NCI-H526 (cell line): Measurements from ENCODE around the gene RAPGEFL1.
"Not testable (repeated sequence)": the region's sequence is repeated elsewhere in the genome, so short reads cannot be mapped to it uniquely, and the experiment has no call there.

Source experiments
- DNase-seq, 2 experiments: peaks; one replicate each; lab custom pipeline; 2025; lab: John Stamatoyannopoulos, UW

RAPGEFL1 gene, protein sequence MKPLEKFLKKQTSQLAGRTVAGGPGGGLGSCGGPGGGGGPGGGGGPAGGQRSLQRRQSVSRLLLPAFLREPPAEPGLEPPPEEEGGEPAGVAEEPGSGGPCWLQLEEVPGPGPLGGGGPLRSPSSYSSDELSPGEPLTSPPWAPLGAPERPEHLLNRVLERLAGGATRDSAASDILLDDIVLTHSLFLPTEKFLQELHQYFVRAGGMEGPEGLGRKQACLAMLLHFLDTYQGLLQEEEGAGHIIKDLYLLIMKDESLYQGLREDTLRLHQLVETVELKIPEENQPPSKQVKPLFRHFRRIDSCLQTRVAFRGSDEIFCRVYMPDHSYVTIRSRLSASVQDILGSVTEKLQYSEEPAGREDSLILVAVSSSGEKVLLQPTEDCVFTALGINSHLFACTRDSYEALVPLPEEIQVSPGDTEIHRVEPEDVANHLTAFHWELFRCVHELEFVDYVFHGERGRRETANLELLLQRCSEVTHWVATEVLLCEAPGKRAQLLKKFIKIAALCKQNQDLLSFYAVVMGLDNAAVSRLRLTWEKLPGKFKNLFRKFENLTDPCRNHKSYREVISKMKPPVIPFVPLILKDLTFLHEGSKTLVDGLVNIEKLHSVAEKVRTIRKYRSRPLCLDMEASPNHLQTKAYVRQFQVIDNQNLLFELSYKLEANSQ

DNA sequence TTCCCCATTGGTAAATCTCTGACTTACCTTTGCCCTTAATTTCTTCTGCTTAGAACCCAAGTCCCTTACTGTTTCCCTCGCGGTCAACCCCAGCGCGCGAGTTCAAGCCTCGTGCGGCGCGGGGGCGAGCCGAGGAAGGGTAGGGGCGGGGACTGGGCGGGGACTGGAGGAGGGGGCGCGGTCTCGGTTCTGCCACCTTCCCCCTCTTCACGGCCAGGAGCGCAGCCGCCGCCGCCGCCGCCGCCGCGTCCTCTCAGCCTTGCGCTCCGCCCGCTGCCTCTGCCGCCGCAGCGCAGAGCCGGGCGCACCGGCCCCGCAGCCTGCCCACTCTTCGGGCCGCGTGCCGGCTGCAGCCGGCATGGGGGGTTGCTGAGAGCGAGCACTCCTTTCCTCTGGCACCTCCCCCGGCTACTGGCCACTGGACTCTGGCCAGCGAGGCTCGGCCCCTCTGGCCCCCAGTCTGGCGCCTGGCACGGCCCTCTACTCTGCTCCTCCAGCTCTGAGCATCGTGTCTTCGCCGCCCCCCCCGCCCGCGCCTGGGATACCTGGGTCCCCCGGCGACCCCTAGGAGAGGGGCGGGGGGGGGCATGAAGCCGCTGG is at the start of gene RAPGEFL1:
RAPGEFL1 (plus strand) TSS at position 196 of the 600 bp plus-strand sequence; CDS start at position 588, 392 bp downstream.
- peak; percentile 27 to 92 for DNase-seq

DNA sequence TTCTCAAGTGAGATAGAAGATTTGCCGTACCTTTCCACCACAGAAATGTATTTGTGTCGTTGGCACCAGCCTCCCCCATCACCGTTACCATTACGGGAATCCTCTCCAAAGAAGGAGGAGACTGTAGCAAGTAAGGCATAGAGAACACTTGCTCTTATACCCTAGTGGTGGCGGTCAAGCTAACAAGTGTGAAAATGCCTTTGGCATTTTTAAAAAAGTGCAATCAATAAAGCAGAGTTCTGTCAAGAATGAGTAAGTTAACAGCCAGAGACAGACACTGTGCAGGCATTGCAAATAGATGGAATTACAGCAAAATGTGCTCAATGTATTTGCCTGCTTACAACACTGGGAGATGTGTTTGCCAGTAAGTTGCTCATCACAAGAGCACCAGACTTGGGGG is 47.8 kb upstream of the RAPGEFL1 start:
- DNase-seq = no peak

DNA sequence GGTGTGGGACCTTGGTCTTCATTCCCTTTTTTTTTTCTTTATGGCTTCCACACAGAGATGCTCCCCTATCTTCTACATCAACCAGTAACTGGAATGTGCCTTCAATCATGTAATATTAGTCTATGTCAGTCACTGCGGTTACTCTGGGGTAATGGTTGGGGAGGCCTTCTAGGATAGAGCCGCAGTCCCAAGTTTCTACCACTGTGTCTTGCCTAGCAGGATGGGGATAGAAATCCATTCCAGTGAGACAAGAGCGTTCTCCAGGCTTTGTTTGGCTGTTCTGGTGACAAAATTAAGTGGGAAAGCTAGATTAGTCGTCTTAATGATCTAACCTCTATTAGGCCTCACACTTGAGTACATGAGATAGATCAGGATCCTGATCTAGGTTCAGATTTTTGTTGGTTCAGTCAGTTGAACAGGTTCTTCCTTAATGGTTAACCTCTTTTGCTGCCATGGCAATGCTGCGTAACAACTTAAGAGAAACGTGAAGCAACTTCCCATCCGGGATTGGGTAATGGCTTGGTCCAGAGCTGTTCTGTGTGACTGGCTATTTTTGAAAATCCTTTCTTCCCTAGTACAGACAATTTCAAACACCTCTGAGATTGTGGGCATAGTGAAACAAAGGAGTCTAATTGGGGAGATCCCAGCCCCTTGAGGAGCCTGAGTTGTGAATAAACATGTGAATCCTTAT is 46.8 kb upstream of the RAPGEFL1 start:
- DNase-seq = no peak

DNA sequence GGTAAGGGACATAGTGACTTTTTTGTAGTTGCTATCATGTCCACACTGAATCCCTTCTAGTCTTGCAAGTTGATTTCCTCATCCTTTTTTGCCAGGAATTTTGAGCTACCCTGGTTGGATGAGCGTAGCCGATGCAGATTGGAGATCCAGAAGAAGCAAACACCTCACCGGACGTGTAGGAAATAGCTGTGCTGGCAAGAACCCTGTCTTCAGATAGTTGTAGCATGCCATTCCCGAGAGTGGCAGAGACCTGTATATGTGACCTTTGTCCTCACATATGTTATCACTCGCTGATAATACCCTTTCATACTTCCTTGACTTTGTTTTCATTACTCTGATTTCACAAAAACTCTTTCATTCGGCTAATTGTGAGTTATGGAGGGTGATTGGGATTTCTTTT is 43.1 kb upstream of the RAPGEFL1 start:
- DNase-seq = no peak

DNA sequence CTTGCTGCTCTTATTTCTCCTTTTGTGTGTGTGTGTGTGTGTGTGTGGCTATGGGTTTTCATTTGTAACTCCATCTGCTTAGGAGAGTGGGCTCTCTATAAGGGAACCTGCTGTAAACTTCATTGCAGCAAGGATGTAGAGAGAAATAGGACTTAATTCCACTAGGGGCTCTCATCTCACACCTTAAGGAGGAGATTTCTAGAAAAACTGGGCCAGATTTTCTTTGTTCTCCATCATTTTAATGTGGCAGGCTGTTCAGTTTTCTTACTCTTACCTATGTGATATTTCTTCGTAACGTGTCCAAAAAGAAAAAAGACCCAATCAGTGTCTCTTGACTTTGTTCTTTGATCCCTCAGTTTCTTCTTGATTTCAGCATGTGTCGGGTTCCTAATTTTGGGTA is 41.5 kb upstream of the RAPGEFL1 start:
- DNase-seq = no peak

DNA sequence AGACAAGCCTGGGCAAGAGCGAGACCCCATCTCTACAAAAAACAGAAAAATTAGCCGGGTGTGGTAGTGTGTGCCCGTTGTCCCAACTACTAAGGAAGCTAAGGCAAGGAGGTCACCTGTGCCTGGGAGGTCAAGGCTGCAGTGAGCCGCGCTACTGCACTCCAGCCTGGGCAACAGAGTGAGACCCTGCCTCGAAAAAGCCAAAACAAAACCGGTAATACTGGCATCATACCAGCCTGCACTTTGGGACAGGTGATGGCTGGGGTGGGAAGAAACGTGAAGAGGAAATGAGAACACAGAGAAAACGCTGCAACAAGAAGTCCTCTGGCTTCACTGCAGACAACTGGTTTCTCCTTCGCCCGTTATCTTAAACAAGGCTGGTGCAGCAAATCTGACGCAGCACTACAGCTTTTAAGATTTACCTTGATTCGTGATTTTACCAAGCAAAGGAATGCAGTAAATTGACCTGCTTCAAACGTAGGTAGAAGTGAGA is 37.7 kb upstream of the RAPGEFL1 start:
- DNase-seq = no peak

DNA sequence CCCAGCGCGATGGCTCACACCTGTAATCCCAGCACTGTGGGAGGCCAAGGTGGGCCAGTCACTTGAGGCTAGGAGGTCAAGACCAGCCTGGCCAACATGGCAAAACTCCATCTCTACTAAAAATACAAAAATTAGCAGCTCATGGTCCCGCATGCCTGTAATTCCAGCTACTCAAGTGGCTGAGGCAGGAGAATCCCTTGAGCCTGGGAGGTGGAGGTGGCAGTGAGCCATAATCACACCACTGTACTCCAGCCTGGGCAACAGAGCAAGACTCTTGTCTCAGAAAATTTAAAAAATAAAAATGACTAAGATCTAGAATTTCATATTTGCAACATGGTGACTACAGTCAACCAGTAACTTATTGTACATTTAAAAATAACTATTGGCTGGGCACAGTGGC is 34.1 kb upstream of the RAPGEFL1 start:
- not testable (repeated sequence) for DNase-seq

DNA sequence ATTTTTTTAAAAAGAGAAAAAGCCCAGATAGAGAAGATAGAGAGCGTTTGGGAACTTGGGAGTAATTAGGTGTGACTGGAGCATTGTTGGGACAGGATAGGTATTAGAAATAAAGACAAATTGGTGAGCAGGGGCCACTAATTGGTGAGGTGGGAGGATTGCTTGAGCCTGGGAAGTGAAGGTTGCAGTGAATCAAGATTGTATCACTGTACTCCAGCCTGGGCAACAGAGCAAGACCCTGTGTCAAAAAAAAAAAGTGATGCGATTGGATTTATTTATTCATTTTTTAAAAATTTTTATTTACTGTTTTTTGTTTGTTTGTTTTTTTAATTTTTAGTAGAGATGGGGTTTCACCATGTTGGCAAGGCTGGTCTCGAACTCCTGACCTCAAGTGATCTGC is 31.8 kb upstream of the RAPGEFL1 start:
- DNase-seq = no peak

DNA sequence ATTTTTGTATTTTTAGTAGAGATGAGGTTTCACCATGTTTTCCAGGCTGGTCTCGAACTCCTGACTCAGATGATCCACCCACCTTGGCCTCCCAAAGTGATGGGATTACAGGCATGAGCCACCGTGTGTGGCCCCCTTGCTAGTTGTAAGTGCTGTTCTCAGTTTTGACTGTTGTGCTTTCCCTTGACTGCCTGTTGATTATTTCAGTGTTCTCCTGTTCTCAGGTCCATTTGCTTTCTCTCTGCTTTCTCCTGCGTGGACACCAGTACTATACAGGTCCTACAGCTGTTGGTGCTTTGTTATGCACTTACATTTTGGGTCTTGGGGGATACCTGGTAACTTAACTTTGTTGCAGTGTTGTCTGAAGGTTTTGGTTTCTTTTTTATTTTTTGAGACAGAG is 28.7 kb upstream of the RAPGEFL1 start:
- no peak for DNase-seq

DNA sequence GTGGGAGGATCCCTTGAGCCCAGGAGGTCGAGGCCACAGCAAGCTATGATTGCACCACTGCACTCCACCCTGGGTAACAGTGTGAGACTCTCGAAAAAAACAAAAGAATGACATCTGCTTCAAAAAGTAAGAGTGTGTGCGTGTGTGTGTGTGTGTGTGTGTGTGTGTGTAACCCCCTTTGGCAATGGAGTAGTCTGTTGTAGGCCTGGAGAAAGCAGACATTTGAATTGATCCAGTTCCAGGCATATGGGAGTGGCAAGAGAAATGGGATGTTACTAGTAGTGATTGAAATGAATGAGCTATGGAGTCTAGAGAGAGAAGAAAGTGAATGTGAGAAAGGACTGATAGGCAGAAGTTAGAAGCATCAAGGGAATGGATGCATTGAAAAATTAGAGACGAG is 27.0 kb upstream of the RAPGEFL1 start:
- DNase-seq = no peak

DNA sequence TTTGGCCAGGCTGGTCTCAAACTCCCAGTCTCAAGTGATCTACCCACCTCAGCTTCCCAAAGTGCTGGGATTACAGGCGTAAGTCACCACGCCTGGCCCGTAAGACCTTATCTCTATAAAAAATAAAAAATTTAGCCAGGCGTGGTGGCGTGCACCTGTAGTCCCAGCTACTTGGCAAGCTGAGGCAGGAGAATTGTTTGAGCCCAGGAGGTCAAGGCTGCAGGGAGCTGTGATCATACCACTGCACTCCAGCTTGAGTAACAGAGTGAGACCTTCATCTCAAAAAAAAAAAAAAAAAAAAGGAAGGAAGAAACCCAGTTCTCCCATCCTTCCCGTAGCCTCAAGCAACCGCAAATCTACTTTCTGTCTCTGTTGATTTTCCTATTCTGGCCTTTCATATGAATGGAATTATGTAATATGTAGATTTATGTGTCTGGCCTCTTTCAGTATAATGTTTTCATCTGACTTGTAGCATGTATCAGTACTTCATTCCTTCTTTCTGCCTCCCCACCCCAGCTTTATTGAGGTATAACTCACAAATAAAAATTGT is 25.8 kb upstream of the RAPGEFL1 start:
- no peak for DNase-seq

DNA sequence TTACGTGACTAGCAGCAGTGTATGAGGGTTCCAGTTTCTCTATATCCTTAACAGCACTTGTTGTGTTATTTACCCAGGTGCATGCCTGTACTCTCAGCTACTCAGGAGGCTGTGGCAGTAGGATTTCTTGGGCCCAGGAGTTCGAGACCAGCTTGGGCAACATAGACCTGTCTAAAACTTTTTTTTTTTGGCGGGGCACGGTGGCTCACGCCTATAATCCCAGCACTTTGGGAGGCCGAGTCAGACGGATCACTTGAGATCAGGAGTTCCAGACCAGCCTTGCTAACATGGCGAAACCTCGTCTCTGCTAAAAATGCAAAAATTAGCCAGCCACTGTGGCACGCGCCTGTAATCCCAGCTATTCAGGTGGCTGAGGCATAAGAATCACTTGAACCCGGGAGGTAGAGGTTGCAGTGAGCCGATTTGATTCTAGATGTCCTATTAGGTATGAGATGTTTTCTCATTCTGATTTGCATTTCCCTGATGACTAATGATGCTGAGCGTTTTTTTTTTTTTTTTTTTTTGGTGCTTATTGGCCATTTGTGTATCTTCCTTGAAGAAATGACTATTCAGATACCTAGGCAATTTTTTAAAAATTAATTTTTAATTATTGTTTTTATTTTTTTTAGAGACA is 23.6 kb upstream of the RAPGEFL1 start:
- no peak for DNase-seq

DNA sequence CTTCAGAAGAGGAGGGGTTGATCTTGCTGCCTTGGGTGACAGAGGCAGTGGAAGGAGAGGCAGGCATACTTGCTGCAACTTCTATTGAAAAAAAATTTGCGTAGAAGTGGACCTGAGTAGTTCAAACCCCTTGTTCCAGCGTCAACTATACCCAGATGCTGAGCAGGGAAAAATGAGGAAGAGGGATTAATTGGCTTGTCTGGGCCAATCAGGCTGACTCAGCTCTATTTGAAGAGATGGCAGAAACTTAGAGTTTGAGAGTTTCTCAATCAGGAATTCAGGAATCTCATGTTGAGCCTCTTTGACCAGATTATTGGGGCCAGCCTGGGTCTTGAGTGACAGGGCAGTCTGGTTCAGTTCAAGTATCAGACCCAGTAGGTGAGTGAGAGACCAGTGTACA is 19.3 kb upstream of the RAPGEFL1 start:
- no peak for DNase-seq

DNA sequence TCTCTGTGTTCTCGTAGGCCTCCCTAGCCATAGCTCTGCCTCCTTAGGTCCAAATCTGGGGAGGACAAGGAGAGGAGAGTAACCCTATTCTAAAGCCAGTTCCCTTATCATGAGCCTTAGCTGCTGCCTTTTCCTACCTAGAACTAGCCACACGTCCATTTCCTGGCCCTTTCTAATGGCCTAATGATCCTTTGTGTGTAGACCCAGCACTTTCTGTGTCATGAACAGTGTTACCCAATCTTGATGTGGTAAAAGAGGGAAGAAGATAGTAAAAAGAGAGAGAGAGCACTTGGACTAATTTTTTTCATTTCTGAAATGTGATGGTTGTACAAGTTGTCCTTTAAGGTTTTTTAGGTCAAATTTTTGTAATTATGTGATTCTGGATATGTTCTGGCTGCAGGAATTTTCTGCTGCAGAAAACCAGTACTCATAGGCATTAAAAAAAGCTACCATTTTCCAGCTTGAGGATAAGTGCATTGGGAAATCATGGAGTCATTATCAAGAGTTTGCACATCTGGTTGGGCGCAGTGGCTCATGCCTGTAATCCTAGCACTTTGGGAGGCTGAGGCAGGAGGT is 18.7 kb upstream of the RAPGEFL1 start:
- DNase-seq = no peak

DNA sequence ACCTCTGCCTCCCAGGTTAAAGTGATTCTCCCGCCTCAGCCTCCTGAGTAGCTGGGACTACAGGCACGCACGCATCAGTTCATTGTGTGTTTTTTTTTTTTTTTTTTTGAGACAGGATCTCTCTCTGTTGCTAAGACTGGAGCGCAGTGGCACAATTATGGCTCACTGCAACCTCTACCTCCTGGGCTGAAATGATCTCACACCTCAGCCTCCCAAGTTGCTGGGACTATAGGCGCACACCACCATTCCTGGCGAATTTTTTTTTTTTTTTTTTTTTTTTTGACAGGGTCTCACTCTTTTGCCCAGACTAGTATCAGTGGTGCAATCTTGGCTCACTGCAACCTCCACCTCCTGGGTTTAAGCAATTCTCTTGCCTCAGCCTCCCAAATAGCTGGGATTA is 17.8 kb upstream of the RAPGEFL1 start:
- no peak for DNase-seq

DNA sequence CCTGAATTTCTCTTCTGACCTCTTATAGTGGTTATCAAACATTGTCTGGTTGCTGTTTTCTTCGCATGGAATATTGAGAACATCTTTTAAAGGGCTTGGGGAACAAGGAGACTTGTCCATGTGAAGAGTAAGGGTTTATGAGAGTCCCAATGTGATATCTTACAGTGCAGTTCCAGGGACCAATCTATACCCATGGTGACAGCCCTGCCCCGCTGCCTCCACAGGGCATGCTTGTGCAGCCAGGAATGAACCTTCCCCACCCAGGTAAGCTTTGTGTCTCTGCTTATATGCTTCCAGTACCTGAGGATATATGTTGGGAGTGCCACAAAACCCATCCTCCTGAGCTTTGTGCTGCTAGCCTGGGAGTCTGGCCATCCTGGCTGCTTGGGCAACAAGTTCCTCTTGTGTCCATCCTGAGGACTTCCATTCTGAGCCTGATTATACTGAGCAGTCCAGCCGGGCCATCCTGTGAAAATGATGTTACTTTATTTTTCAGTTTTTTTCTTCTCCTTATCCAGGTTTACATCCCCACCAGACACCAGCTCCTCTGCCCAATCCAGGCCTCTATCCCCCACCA is 9.5 kb upstream of the RAPGEFL1 start:
- DNase-seq = no peak

DNA sequence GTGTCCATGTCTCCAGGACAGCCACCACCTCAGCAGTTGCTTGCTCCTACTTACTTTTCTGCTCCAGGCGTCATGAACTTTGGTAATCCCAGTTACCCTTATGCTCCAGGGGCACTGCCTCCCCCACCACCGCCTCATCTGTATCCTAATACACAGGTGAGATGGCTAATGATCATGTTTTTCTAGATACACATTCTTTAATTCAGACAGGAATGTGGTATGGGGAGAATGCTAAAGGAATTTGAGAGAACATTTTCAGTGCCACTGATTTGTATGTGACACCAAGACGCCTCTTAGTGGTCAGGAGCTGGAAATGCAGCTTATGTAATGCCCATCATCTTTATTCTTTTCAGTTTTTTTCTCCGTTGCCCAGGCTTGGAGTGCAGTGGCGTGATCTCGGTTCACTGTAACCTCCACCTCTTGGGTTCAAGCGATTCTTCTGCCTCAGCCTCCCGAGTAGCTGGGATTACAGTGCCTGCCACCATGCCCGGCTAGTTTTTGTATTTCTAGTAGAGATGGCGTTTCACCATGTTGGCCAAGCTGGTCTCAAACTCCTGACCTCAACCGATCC is 8.9 kb upstream of the RAPGEFL1 start:
- DNase-seq = peak; percentile 9 to 56

DNA sequence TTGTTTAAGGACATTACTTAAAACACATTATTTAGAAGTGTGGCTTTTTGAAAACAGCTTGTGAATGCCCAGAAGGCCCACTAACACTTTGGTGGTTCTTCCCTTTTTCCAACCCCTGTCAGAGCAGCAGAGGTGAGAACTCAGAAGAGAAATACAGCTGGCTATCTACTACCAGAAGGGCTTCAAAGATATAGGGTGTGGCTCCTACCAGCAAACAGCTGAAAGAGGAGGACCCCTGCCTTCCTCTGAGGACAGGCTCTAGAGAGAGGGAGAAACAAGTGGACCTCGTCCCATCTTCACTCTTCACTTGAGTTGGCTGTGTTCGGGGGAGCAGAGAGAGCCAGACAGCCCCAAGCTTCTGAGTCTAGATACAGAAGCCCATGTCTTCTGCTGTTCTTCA is 6.9 kb upstream of the RAPGEFL1 start:
- no peak for DNase-seq

DNA sequence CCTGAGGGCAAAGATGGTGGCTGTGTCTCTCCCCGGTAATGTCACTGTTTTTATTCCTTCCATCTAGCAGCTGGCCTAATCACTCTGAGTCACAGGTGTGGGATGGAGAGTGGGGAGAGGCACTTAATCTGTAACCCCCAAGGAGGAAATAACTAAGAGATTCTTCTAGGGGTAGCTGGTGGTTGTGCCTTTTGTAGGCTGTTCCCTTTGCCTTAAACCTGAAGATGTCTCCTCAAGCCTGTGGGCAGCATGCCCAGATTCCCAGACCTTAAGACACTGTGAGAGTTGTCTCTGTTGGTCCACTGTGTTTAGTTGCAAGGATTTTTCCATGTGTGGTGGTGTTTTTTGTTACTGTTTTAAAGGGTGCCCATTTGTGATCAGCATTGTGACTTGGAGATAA is 5.5 kb upstream of the RAPGEFL1 start:
- DNase-seq = no peak

DNA sequence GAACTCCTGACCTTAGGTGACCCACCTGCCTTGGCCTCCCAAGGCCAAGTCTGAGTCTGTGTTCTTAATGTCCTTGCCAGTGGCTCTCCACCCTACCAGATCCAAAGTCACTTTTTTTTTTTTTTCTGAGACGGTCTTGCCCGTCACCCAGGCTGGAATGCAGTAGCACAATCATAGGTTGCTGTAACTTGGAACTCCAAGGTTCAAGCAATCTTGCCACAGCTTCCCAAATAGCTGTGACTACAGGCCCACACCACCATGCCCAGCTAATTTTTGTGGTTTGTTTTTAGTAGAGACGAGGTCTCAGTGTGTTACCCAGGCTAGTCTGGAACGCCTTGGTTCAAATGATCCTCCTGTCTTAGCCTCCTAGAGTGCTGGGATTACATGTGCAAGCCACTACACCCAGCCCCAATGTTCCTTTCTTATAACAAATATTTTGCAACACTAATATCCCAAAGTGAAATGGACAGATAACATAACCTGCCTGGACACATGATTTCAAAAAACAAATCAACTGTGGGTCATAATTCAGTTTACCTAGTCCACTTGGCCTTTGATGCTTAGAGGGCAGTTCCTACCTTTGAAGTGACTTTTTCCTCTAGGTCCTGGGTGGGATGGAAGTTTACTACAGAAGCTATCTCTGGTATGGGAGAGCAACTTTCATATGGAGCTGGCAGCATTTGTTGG is 4.0 kb upstream of the RAPGEFL1 start:
- no peak for DNase-seq
